Transverse colon (tissue), 4 donors: ENCODE results near the gene GNPNAT1. TPM values are rescaled to one million over a fixed set of nuclear protein-coding genes. Genes with fewer than 3 reads are reported as not detected.

ENCODE experiments used
- DNase-seq: peaks from one replicate; pipeline ENCODE4 v3.0.0-alpha.2; 2019
- H3K27ac ChIP-seq, 4 donors: fragments of 200-600 bp; sonication (generic); 2 replicates each; pipeline ENCODE4 v1.5.1; 2016 to 2018; ENCODE audit warnings: inconsistent platforms in 4 of 4
- H3K27me3 ChIP-seq: fragments of 200-600 bp; sonication (generic); 2 replicates; pipeline ENCODE4 v1.5.1; 2017; ENCODE audit warnings: inconsistent platforms
- H3K36me3 ChIP-seq, 4 donors: fragments of 200-600 bp; sonication (generic); 2 replicates each; pipeline ENCODE4 v1.5.1; 2017 to 2019; ENCODE audit warnings: inconsistent platforms in 4 of 4
- H3K4me1 ChIP-seq, 4 donors: fragments of 200-600 bp; sonication (generic); 2 replicates each; pipeline ENCODE4 v1.5.1; 2017 to 2020; ENCODE audit warnings: inconsistent platforms in 4 of 4
- H3K4me3 ChIP-seq, 4 donors: fragments of 200-600 bp; sonication (generic); 1 replicate in 1 of 4; 2 replicates in 3 of 4; pipeline versions ENCODE4 v1.5.1 to v1.6.1; 2017 to 2019; ENCODE audit warnings: inconsistent platforms in 4 of 4
- H3K9me3 ChIP-seq, 2 donors: fragments of 200-600 bp; sonication (generic); 2 replicates each; pipeline ENCODE4 v1.5.1; 2017 to 2019; ENCODE audit warnings: inconsistent platforms in 2 of 2
- EP300 ChIP-seq: sonication (generic); formaldehyde crosslinking; IDR thresholded peaks from one replicate; pipeline ENCODE4 v1.6.1; 2017; ENCODE audit warnings: antibody characterized with exemption, low read depth
- POLR2A ChIP-seq: fragments of 450-650 bp; IDR thresholded peaks from one replicate; pipeline ENCODE4 v1.6.1; 2016; ENCODE audit warnings: antibody characterized with exemption, mild to moderate bottlenecking, moderate library complexity
- POLR2AphosphoS5 ChIP-seq, 3 donors: sonication (generic); formaldehyde crosslinking; IDR thresholded peaks; one replicate each; pipeline ENCODE4 v1.6.1; 2016; ENCODE audit warnings: antibody characterized with exemption in 3 of 3
- WGBS, 2 donors: methylation state at CpG; one replicate each; pipeline ENCODE4 v1.1.5; 2018; ENCODE audit warnings: low coverage in 1 of 2; 5-methylcytosine and 5-hydroxymethylcytosine counted together
- in situ Hi-C, 4 donors: fragments of 200-750 bp; cut with MboI; loops; one replicate each; pipeline versions ENCODE4 v1.15.0 to v1.15.1; 2017; ENCODE audit warnings: low sequenced_read_pairs in 3 of 4, low pct_ligation_motif_present in 1 of 4, low pct_unique_long_range_greater_than_20kb in 1 of 4
- intact Hi-C: fragments of 100-400 bp; cut with DNase I; formaldehyde crosslinking; loops from one replicate; pipeline ENCODE4 v1.15.1; 2023; ENCODE audit warnings: low total_unique reads
- total RNA-seq, 4 donors: library from RNA; depleted of rRNA; stranded (reverse); fragments of >200 nt; gene quantifications; one replicate each; pipeline ENCODE4 v1.1.0, GENCODE V29; 2016
- TF ChIP-seq, protein P1 (sequence below), 5 experiments: fragments of 200-600 bp in 3 of 5; fragments of 450-650 bp in 2 of 5; sonication (generic) in 3 of 5; IDR thresholded peaks; 1 replicate in 2 of 5; 2 replicates in 3 of 5; pipeline ENCODE4 v1.5.1; 2016 to 2017; ENCODE audit warnings: antibody characterized with exemption in 5 of 5, inconsistent platforms in 3 of 5, mild to moderate bottlenecking in 2 of 5, moderate library complexity in 1 of 5

Gene GNPNAT1
- total RNA-seq, 4 donors from 2014 or later, result 7.5 to 17.1 (median 12.7) TPM

DNA sequence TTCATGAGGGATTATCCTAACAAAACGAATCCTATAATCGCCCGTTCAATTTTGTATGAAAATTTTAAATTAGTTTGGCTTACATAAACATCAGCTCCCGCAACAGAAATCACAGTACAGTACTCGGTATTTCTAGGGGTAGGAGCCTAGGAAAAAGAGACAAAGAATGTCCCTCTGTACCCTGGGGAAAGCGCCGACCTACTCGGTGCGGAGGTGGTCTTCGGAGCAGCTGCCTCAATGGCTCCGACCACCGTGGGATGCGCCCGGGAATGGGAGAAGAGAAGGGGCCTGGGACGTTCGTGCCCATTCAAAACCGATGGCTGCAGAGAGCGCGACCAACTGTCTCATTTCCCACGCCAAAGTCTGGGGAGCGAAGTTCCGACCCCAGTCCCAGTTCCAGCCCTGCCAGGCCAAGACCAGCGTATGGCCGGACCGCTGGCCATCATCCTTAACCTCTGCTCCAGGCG lies 618 bp downstream of the GNPNAT1 start:
- TF ChIP-seq POLR2AphosphoS5 (IDR thresholded peaks at IDR 0.05) (no peak), EP300 (no peak), POLR2A (no peak)
- TF ChIP-seq, protein P1, sequence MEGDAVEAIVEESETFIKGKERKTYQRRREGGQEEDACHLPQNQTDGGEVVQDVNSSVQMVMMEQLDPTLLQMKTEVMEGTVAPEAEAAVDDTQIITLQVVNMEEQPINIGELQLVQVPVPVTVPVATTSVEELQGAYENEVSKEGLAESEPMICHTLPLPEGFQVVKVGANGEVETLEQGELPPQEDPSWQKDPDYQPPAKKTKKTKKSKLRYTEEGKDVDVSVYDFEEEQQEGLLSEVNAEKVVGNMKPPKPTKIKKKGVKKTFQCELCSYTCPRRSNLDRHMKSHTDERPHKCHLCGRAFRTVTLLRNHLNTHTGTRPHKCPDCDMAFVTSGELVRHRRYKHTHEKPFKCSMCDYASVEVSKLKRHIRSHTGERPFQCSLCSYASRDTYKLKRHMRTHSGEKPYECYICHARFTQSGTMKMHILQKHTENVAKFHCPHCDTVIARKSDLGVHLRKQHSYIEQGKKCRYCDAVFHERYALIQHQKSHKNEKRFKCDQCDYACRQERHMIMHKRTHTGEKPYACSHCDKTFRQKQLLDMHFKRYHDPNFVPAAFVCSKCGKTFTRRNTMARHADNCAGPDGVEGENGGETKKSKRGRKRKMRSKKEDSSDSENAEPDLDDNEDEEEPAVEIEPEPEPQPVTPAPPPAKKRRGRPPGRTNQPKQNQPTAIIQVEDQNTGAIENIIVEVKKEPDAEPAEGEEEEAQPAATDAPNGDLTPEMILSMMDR (IDR thresholded peaks at IDR 0.05), result no peak
- peak overlapping the region; percentile 86 to 93 (median 90) for H3K27ac ChIP-seq
- intact Hi-C loops, result no loop called here
- peaks cover 5 to 22% (median 10%) of the 10 kb centered on the region in 4 donors for H3K4me1 ChIP-seq
- DNase-seq, result no peak
- WGBS, 2 donors, result 2 to 3% methylated on average over 5 to 22 of the region's 26 CpGs
- peak overlapping the region; percentile 39 to 74 (median 68) for H3K4me3 ChIP-seq
- H3K27me3 ChIP-seq, result no peaks in the 10 kb centered on the region
- H3K9me3 ChIP-seq, result no peaks in the 10 kb centered on the region
- no peaks in the 10 kb centered on the region for H3K36me3 ChIP-seq
- in situ Hi-C loops, result no loop called here

DNA sequence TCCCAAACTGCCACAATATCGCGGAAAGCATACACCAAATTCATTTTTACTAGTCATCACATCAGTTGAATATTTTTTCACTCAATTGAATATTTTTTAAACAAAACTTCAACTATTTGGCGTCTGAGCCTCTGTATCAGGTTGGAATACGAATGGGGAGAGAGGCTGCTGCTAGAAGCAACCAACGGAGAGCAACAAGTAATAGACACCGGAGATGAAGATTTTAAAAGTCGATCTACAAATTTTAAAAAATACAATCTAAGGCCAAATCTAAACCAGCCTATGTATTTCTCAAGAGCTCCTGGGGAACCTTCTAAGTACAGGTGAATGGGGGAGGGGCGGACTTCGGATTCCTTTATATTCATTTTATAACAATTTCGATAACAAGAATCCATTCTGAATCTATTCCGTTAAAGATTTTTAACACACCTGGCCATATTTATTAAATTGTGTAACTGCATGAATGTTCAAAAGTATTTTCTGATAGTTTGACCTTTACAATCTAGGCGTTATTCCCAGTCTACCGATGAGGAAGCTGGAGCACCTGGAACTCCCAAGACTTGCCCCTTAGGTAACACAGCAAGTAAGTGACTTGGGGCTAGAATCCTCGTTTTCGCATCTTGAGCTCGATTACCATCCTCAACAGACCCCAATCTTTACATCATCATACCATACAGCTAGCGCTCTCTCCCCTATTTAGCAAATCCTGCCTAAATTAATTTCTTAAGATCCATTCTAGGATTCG lies 1.2 kb downstream of the GNPNAT1 start:
- 54 to 66% methylated on average over 18 of the region's 18 CpGs for WGBS, 2 donors
- in situ Hi-C loops, result no loop called here

DNA sequence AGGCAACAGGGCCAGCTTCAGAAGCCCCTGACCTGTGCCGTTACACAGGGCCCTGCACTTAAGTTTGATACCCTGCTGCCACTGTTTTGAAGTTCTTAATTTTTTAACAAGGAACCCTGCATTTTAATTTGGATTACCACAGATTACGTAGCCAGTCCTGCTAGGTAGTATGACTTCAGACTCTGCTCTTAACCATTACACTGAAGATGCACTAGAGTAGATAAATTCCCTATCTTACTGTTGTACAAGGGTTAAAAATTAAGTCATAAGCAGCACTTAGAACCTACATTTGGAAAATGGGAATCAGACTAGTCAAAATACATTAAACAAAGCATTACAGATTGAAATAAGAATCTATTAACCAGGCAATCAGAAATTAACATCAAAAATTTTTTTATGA lies 2.3 kb downstream of the GNPNAT1 start:
- in situ Hi-C loops (no loop called here), intact Hi-C loops (no loop called here)

More for the DNA sequence above, 1.2 kb downstream of the GNPNAT1 start:
- H3K36me3 ChIP-seq, result no peaks in the 10 kb centered on the region
- peaks cover 5 to 22% (median 10%) of the 10 kb centered on the region in 4 donors for H3K4me1 ChIP-seq
- TF ChIP-seq, protein P1 (IDR thresholded peaks at IDR 0.05), result no peak
- TF ChIP-seq POLR2A, result no peak
- TF ChIP-seq POLR2AphosphoS5 (IDR thresholded peaks at IDR 0.05), result no peak
- peak overlapping the region; percentile 86 to 93 (median 90) for H3K27ac ChIP-seq
- peak overlapping the region in 3 of 4 donors; percentile 39 to 74 (median 66) for H3K4me3 ChIP-seq
- DNase-seq, result no peak
- no peaks in the 10 kb centered on the region for H3K9me3 ChIP-seq
- no peaks in the 10 kb centered on the region for H3K27me3 ChIP-seq
- intact Hi-C loops, result no loop called here

DNA sequence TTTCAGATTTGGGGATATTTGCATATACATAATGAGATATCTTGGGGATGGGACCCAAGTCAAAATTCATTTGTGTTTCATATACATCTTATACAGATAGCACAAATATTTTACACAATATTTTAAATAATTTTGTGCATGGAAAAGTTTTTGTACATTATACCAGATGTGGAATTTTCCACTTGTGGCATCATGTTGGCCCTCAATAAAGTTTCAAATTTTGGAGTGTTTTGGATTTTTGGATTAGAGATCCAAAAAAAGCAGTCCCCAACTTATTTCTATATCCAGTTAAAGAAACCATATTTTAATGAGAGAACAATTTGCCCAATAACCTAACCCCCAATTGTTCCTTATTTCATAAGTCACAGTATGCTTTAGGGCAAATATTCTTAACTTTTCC lies 4.5 kb downstream of the GNPNAT1 start:
- no peaks in the 10 kb centered on the region for H3K27me3 ChIP-seq
- H3K4me3 ChIP-seq, result no peak overlapping the region
- intact Hi-C loops, result no loop called here

More for the DNA sequence above, 2.3 kb downstream of the GNPNAT1 start:
- no peaks in the 10 kb centered on the region for H3K27me3 ChIP-seq
- no peak for DNase-seq
- no peak overlapping the region for H3K27ac ChIP-seq
- peaks cover 5 to 22% (median 10%) of the 10 kb centered on the region in 4 donors for H3K4me1 ChIP-seq
- 93 to 94% methylated on average over 2 of the region's 2 CpGs for WGBS, 2 donors
- H3K36me3 ChIP-seq, result no peaks in the 10 kb centered on the region
- no peaks in the 10 kb centered on the region for H3K9me3 ChIP-seq
- no peak overlapping the region for H3K4me3 ChIP-seq
- TF ChIP-seq POLR2A (no peak), POLR2AphosphoS5 (IDR thresholded peaks at IDR 0.05) (no peak), EP300 (no peak)
- TF ChIP-seq, protein P1 (IDR thresholded peaks at IDR 0.05), result no peak

More for the DNA sequence above, 4.5 kb downstream of the GNPNAT1 start:
- no peak overlapping the region for H3K27ac ChIP-seq
- H3K4me1 ChIP-seq, result peaks cover 5 to 22% (median 10%) of the 10 kb centered on the region in 4 donors
- no peak for DNase-seq
- TF ChIP-seq POLR2A, result no peak
- TF ChIP-seq, protein P1 (IDR thresholded peaks at IDR 0.05), result no peak
- TF ChIP-seq POLR2AphosphoS5 (IDR thresholded peaks at IDR 0.05), result no peak
- no peak for TF ChIP-seq EP300
- H3K9me3 ChIP-seq, result no peaks in the 10 kb centered on the region
- no peaks in the 10 kb centered on the region for H3K36me3 ChIP-seq
- in situ Hi-C loops, result no loop called here
